ENCODE data around the gene PDE6H. TPM values are rescaled to one million over a fixed set of nuclear protein-coding genes. Genes with fewer than 3 reads are reported as not detected.
A peak's percentile ranks its signal among the peaks of the same experiment; 100 is the strongest.

PDE6H gene
- polyA plus RNA-seq, 1 donor (not counting 4 experiments of a cell fraction or from before 2014, with no cell fraction given), result not detected

GRCh38 chr12:14928931-14929330 is 43.9 kb upstream of the PDE6H start:
- Histone ChIP-seq H3K79me2 (ENCODE audit: control insufficient read depth, insufficient read depth, low read length) (no peaks in the 10 kb centered on the region), H3K9me1 (ENCODE audit: control insufficient read depth, extremely low read depth, insufficient read depth, low read length) (no peaks in the 10 kb centered on the region), H3K9ac (ENCODE audit: control insufficient read depth, extremely low read depth, insufficient read depth, low read length) (no peak overlapping the region), H3K4me3 (ENCODE audit: control insufficient read depth in 2 of 3, extremely low read depth in 1 of 3, insufficient read depth in 2 of 3, low read depth in 1 of 3, low read length in 3 of 3) (peak overlapping the region; percentile 8 to 22 (median 19)), H3K36me3 (ENCODE audit: control insufficient read depth in 2 of 2, extremely low read depth in 1 of 2, insufficient read depth in 2 of 2, low read length in 2 of 2) (no peaks in the 10 kb centered on the region), H3K27ac (ENCODE audit: control insufficient read depth, insufficient read depth, low read length) (no peak overlapping the region), H3K4me2 (ENCODE audit: control insufficient read depth, extremely low read depth, insufficient read depth, low read depth, low read length) (peak overlapping the region; percentile 73), H2AFZ (ENCODE audit: control insufficient read depth, low read length) (peak overlapping the region; percentile 62), H3K4me1 (ENCODE audit: control insufficient read depth, extremely low read depth, insufficient read depth, low read length) (peaks cover 13% of the 10 kb centered on the region), H4K20me1 (ENCODE audit: control insufficient read depth, extremely low read depth, insufficient read depth, low read length) (no peaks in the 10 kb centered on the region), H3K9me3 (ENCODE audit: control insufficient read depth, low read depth, low read length) (no peaks in the 10 kb centered on the region), H3K27me3 (ENCODE audit: control insufficient read depth, extremely low read depth, insufficient read depth, low read length) (no peaks in the 10 kb centered on the region)
- dilution Hi-C loops (cut with MboI; ENCODE audit: extremely low pct_ligation_motif_present, low sequenced_read_pairs), result no loop called here
- DNase-seq (ENCODE audit: low read depth, low spot score) (no peak), FAIRE-seq (no peak)
- TF ChIP-seq EZH2 (IDR thresholded peaks at IDR 0.05; ENCODE audit: low read length) (no peak), CTCF (optimal IDR thresholded peaks at IDR 0.05 in 1 of 3, IDR thresholded peaks at IDR 0.05 in 1 of 3, conservative IDR thresholded peaks at IDR 0.05 in 1 of 3; ENCODE audit: extremely low read depth in 1 of 3, insufficient read depth in 2 of 3, low read length in 3 of 3) (no peak)

GRCh38 chr12:14930299-14930698 is 42.5 kb upstream of the PDE6H start:
- H3K4me2 ChIP-seq (ENCODE audit: control insufficient read depth, extremely low read depth, insufficient read depth, low read depth, low read length), result no peak overlapping the region
- FAIRE-seq (no peak), DNase-seq (ENCODE audit: low read depth, low spot score) (no peak)
- no peaks in the 10 kb centered on the region for H3K9me3 ChIP-seq (ENCODE audit: control insufficient read depth, low read depth, low read length)
- TF ChIP-seq EZH2 (IDR thresholded peaks at IDR 0.05; ENCODE audit: low read length) (no peak), CTCF (optimal IDR thresholded peaks at IDR 0.05 in 1 of 3, IDR thresholded peaks at IDR 0.05 in 1 of 3, conservative IDR thresholded peaks at IDR 0.05 in 1 of 3; ENCODE audit: extremely low read depth in 1 of 3, insufficient read depth in 2 of 3, low read length in 3 of 3) (no peak)
- dilution Hi-C loops (cut with MboI; ENCODE audit: extremely low pct_ligation_motif_present, low sequenced_read_pairs), result no loop called here
- H3K4me1 ChIP-seq (ENCODE audit: control insufficient read depth, extremely low read depth, insufficient read depth, low read length), result peaks cover 13% of the 10 kb centered on the region
- no peak overlapping the region for H3K4me3 ChIP-seq (ENCODE audit: control insufficient read depth in 2 of 3, extremely low read depth in 1 of 3, insufficient read depth in 2 of 3, low read depth in 1 of 3, low read length in 3 of 3)
- H3K27ac ChIP-seq (ENCODE audit: control insufficient read depth, insufficient read depth, low read length), result no peak overlapping the region
- H3K9me1 ChIP-seq (ENCODE audit: control insufficient read depth, extremely low read depth, insufficient read depth, low read length), result no peaks in the 10 kb centered on the region
- no peaks in the 10 kb centered on the region for H4K20me1 ChIP-seq (ENCODE audit: control insufficient read depth, extremely low read depth, insufficient read depth, low read length)
- H3K27me3 ChIP-seq (ENCODE audit: control insufficient read depth, extremely low read depth, insufficient read depth, low read length), result no peaks in the 10 kb centered on the region
- no peak overlapping the region for H2AFZ ChIP-seq (ENCODE audit: control insufficient read depth, low read length)
- no peaks in the 10 kb centered on the region for H3K36me3 ChIP-seq (ENCODE audit: control insufficient read depth in 2 of 2, extremely low read depth in 1 of 2, insufficient read depth in 2 of 2, low read length in 2 of 2)
- H3K79me2 ChIP-seq (ENCODE audit: control insufficient read depth, insufficient read depth, low read length), result no peaks in the 10 kb centered on the region
- H3K9ac ChIP-seq (ENCODE audit: control insufficient read depth, extremely low read depth, insufficient read depth, low read length), result no peak overlapping the region

All from keratinocyte (primary cell).